ENCODE data around the gene MAST2. TPM values are rescaled to one million over a fixed set of nuclear protein-coding genes. Genes with fewer than 3 reads are reported as not detected.

The MAST2 gene
- total RNA-seq, 1 donor = 24.2 TPM

GRCh38 chr1:45974541-45975269 is 171.3 kb downstream of the MAST2 start:
- DNase-seq (ENCODE audit: insufficient read length, low spot score, missing footprints) = no peak

GRCh38 chr1:45976623-45977022 is 173.2 kb downstream of the MAST2 start:
- TF ChIP-seq CTCF (IDR thresholded peaks at IDR 0.05; ENCODE audit: extremely low read depth, low read depth, low read length) = no peak
- no peaks in the 10 kb centered on the region for H3K27me3 ChIP-seq (ENCODE audit: insufficient read depth, low read length)
- no peak for DNase-seq (ENCODE audit: insufficient read length, low spot score, missing footprints)
- H3K9me3 ChIP-seq (ENCODE audit: low read depth, low read length) = no peaks in the 10 kb centered on the region
- no peak overlapping the region for H3K27ac ChIP-seq (ENCODE audit: low read depth, low read length)
- H3K36me3 ChIP-seq (ENCODE audit: insufficient read depth, low read length) = no peaks in the 10 kb centered on the region
- H4K20me1 ChIP-seq (ENCODE audit: insufficient read depth, low read length) = no peaks in the 10 kb centered on the region
- no peaks in the 10 kb centered on the region for H3K79me2 ChIP-seq (ENCODE audit: insufficient read depth, low read length)
- no peak overlapping the region for H2AFZ ChIP-seq (ENCODE audit: low read length)
- H3K4me3 ChIP-seq (ENCODE audit: insufficient read depth, low read length) = no peak overlapping the region
- no peaks in the 10 kb centered on the region for H3K4me1 ChIP-seq (ENCODE audit: insufficient read depth, low read length)
- H3K4me2 ChIP-seq (ENCODE audit: insufficient read depth, low read length) = no peak overlapping the region

More at GRCh38 chr1:45974541-45975269, 171.3 kb downstream of the MAST2 start:
- Histone ChIP-seq H3K4me2 (ENCODE audit: insufficient read depth, low read length) (no peak overlapping the region), H2AFZ (ENCODE audit: low read length) (no peak overlapping the region), H4K20me1 (ENCODE audit: insufficient read depth, low read length) (no peaks in the 10 kb centered on the region), H3K4me3 (ENCODE audit: insufficient read depth, low read length) (no peak overlapping the region), H3K27me3 (ENCODE audit: insufficient read depth, low read length) (no peaks in the 10 kb centered on the region), H3K9me3 (ENCODE audit: low read depth, low read length) (no peaks in the 10 kb centered on the region), H3K79me2 (ENCODE audit: insufficient read depth, low read length) (peaks cover 3% of the 10 kb centered on the region), H3K27ac (ENCODE audit: low read depth, low read length) (no peak overlapping the region), H3K36me3 (ENCODE audit: insufficient read depth, low read length) (no peaks in the 10 kb centered on the region), H3K4me1 (ENCODE audit: insufficient read depth, low read length) (no peaks in the 10 kb centered on the region)
- no peak for TF ChIP-seq CTCF (IDR thresholded peaks at IDR 0.05; ENCODE audit: extremely low read depth, low read depth, low read length)

- peak; percentile 45 for DNase-seq (ENCODE audit: insufficient read length, low spot score, missing footprints)
- no peaks in the 10 kb centered on the region for H3K9me3 ChIP-seq (ENCODE audit: low read depth, low read length)
- H3K4me3 ChIP-seq (ENCODE audit: insufficient read depth, low read length) = no peak overlapping the region
- H4K20me1 ChIP-seq (ENCODE audit: insufficient read depth, low read length) = no peaks in the 10 kb centered on the region
- H3K27me3 ChIP-seq (ENCODE audit: insufficient read depth, low read length) = no peaks in the 10 kb centered on the region
- no peaks in the 10 kb centered on the region for H3K36me3 ChIP-seq (ENCODE audit: insufficient read depth, low read length)
- no peak for TF ChIP-seq CTCF (IDR thresholded peaks at IDR 0.05; ENCODE audit: extremely low read depth, low read depth, low read length)
- H3K4me1 ChIP-seq (ENCODE audit: insufficient read depth, low read length) = no peaks in the 10 kb centered on the region
- no peak overlapping the region for H3K27ac ChIP-seq (ENCODE audit: low read depth, low read length)
- H2AFZ ChIP-seq (ENCODE audit: low read length) = no peak overlapping the region
- H3K79me2 ChIP-seq (ENCODE audit: insufficient read depth, low read length) = no peaks in the 10 kb centered on the region
- no peak overlapping the region for H3K4me2 ChIP-seq (ENCODE audit: insufficient read depth, low read length)
These were observed 175.8 kb downstream of the MAST2 start for GRCh38 chr1:45979074-45979777.

- no peaks in the 10 kb centered on the region for H3K4me1 ChIP-seq (ENCODE audit: insufficient read depth, low read length)
These were observed 176.4 kb downstream of the MAST2 start for GRCh38 chr1:45979778-45980176.

More at GRCh38 chr1:45979778-45980176, 176.4 kb downstream of the MAST2 start:
- H4K20me1 ChIP-seq (ENCODE audit: insufficient read depth, low read length) = no peaks in the 10 kb centered on the region
- DNase-seq (ENCODE audit: insufficient read length, low spot score, missing footprints) = no peak
- H3K9me3 ChIP-seq (ENCODE audit: low read depth, low read length) = no peaks in the 10 kb centered on the region
- TF ChIP-seq CTCF (IDR thresholded peaks at IDR 0.05; ENCODE audit: extremely low read depth, low read depth, low read length) = no peak
- H3K4me3 ChIP-seq (ENCODE audit: insufficient read depth, low read length) = no peak overlapping the region
- no peaks in the 10 kb centered on the region for H3K27me3 ChIP-seq (ENCODE audit: insufficient read depth, low read length)
- H3K36me3 ChIP-seq (ENCODE audit: insufficient read depth, low read length) = no peaks in the 10 kb centered on the region
- H3K27ac ChIP-seq (ENCODE audit: low read depth, low read length) = no peak overlapping the region
- no peak overlapping the region for H3K4me2 ChIP-seq (ENCODE audit: insufficient read depth, low read length)
- H3K79me2 ChIP-seq (ENCODE audit: insufficient read depth, low read length) = no peaks in the 10 kb centered on the region
- H2AFZ ChIP-seq (ENCODE audit: low read length) = no peak overlapping the region
